PC-3 (cell line): ENCODE measurements around the gene FANCC.

ENCODE experiments used
- EZH2 ChIP-seq: fragments of 300-600 bp; sonication (generic); IDR thresholded peaks from one replicate; pipeline ENCODE4 v1.6.1; 2017; ENCODE audit warnings: antibody characterized with exemption, mild to moderate bottlenecking, low read length; ENCODE audit not compliant: unreplicated experiment
- EZH2phosphoT487 ChIP-seq: fragments of 300-600 bp; sonication (generic); IDR thresholded peaks from 2 replicates; pipeline ENCODE4 v1.6.1; 2018; ENCODE audit warnings: mild to moderate bottlenecking, antibody characterized with exemption, low read length, borderline replicate concordance
- TF ChIP-seq, protein P1 (sequence below): fragments of 300-600 bp; sonication (generic); conservative IDR thresholded peaks from 2 replicates; pipeline ENCODE4 v1.5.1; 2017; ENCODE audit warnings: antibody characterized with exemption, low read depth, mild to moderate bottlenecking, low read length

GRCh38 chr9:95264954-95265615, 52.4 kb downstream of the FANCC start:
- TF ChIP-seq, protein P1, sequence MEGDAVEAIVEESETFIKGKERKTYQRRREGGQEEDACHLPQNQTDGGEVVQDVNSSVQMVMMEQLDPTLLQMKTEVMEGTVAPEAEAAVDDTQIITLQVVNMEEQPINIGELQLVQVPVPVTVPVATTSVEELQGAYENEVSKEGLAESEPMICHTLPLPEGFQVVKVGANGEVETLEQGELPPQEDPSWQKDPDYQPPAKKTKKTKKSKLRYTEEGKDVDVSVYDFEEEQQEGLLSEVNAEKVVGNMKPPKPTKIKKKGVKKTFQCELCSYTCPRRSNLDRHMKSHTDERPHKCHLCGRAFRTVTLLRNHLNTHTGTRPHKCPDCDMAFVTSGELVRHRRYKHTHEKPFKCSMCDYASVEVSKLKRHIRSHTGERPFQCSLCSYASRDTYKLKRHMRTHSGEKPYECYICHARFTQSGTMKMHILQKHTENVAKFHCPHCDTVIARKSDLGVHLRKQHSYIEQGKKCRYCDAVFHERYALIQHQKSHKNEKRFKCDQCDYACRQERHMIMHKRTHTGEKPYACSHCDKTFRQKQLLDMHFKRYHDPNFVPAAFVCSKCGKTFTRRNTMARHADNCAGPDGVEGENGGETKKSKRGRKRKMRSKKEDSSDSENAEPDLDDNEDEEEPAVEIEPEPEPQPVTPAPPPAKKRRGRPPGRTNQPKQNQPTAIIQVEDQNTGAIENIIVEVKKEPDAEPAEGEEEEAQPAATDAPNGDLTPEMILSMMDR: peak; percentile 62
- no peak for TF ChIP-seq EZH2
- no peak for TF ChIP-seq EZH2phosphoT487
